NCI-H2107 treated with DMSO at 0.1 percent for 48 hours (cell line): ENCODE data around the gene CCDC50.
A peak's percentile ranks its signal among the peaks of the same experiment; 100 is the strongest.

Experiments
- DNase-seq: peaks from one replicate; lab custom pipeline; 2025; ENCODE audit not compliant: unreplicated experiment; lab: John Stamatoyannopoulos, UW

Gene CCDC50

GRCh38 chr3:191316876-191317603 lies 12.2 kb upstream of the CCDC50 start:
- no peak for DNase-seq

GRCh38 chr3:191320316-191320715 lies 8.9 kb upstream of the CCDC50 start:
- DNase-seq: no peak

- no peak for DNase-seq
Observed at GRCh38 chr3:191321019-191321767, 8.0 kb upstream of the CCDC50 start.

- no peak for DNase-seq
Observed at GRCh38 chr3:191324936-191325335, 4.3 kb upstream of the CCDC50 start.

- DNase-seq: no peak
Observed at GRCh38 chr3:191327526-191327925, 1.7 kb upstream of the CCDC50 start.

- peak; percentile 61 for DNase-seq
Observed at GRCh38 chr3:191328383-191328961, 722 bp upstream of the CCDC50 start.

- DNase-seq: peak; percentile 82
Observed at GRCh38 chr3:191329654-191330529, 698 bp downstream of the CCDC50 start, which contains the start of gene UTS2B. Gene UTS2B (minus strand): TSS chr3:191330526. CDS start chr3:191282189, 48,337 bp downstream.

GRCh38 chr3:191330530-191331048 lies 1.4 kb downstream of the CCDC50 start:
- DNase-seq: no peak

GRCh38 chr3:191331388-191331787 lies 2.2 kb downstream of the CCDC50 start:
- no peak for DNase-seq

- DNase-seq: no peak
Observed at GRCh38 chr3:191333298-191333880, 4.2 kb downstream of the CCDC50 start.

- no peak for DNase-seq
Observed at GRCh38 chr3:191334346-191334893, 5.2 kb downstream of the CCDC50 start.

GRCh38 chr3:191336833-191337232 lies 7.6 kb downstream of the CCDC50 start:
- DNase-seq: no peak

- no peak for DNase-seq
Observed at GRCh38 chr3:191338177-191338488, 8.9 kb downstream of the CCDC50 start.

GRCh38 chr3:191339316-191339917 lies 10.2 kb downstream of the CCDC50 start:
- DNase-seq: no peak

GRCh38 chr3:191340351-191340750 lies 11.2 kb downstream of the CCDC50 start:
- no peak for DNase-seq

GRCh38 chr3:191340966-191341365 lies 11.8 kb downstream of the CCDC50 start:
- no peak for DNase-seq

- DNase-seq: no peak
Observed at GRCh38 chr3:191342006-191342405, 12.8 kb downstream of the CCDC50 start.

GRCh38 chr3:191342411-191342810 lies 13.2 kb downstream of the CCDC50 start:
- no peak for DNase-seq

GRCh38 chr3:191343115-191343514 lies 13.9 kb downstream of the CCDC50 start:
- DNase-seq: no peak

GRCh38 chr3:191343913-191344312 lies 14.7 kb downstream of the CCDC50 start:
- no peak for DNase-seq
